GM12873 (cell line): ENCODE data around the gene FTCD.

Source experiments
- TF ChIP-seq, protein P1 (sequence below): IDR thresholded peaks from 2 replicates; pipeline ENCODE4 v1.5.1; 2012; ENCODE audit warnings: low read depth, mild to moderate bottlenecking, moderate library complexity, low read length, control low read depth; ENCODE audit not compliant: insufficient read depth; ENCODE audit errors: missing control alignments

The FTCD gene

DNA sequence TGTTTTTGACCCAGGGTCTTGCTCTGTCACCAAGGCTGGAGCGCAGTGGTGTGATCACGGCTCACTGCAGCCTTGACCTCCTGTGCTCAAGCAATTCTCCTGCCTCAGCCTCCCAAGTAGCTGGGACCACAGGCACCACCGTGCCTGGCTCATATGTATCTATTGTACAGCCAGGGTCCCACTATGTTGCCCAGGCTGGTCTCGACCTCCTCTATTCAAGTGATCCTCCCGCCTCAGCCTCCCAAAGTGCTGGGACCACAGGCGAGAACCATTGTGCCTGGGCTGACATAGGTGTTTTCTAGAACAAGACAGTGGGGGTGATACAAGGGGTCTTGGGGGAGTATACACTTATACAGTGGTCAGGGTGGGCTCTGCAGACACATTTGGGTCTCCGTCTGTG lies 17.5 kb downstream of the FTCD start:
- TF ChIP-seq, protein P1, sequence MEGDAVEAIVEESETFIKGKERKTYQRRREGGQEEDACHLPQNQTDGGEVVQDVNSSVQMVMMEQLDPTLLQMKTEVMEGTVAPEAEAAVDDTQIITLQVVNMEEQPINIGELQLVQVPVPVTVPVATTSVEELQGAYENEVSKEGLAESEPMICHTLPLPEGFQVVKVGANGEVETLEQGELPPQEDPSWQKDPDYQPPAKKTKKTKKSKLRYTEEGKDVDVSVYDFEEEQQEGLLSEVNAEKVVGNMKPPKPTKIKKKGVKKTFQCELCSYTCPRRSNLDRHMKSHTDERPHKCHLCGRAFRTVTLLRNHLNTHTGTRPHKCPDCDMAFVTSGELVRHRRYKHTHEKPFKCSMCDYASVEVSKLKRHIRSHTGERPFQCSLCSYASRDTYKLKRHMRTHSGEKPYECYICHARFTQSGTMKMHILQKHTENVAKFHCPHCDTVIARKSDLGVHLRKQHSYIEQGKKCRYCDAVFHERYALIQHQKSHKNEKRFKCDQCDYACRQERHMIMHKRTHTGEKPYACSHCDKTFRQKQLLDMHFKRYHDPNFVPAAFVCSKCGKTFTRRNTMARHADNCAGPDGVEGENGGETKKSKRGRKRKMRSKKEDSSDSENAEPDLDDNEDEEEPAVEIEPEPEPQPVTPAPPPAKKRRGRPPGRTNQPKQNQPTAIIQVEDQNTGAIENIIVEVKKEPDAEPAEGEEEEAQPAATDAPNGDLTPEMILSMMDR = no peak

DNA sequence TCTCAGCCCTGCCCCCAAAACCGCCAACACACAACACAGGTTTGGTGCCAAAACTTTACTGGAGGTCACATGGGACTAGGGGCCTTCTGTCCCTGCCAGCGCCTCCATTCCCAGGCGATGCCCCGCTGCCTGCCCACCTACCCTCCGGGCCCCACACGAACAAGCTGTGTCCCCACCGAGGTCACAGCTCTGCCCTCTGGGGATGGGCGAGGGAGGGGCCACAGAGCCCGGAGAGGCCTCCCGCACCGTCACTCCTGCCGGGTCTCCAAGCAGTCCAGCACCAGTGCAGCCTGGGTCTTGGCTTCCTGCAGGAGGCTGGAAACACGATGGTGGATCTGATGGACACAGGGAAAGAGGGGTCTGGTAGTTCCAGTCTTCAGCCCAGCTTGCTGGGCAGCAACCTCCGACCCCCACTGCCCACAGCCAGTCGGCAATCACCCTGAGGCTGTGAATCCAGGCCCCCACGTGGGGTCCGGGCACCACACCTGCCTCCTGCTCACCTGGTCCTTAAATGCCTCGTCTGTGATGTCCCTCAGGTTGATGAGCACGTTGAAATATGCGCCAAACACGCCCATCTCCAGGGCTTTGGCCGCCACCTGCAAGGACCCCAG lies 18.5 kb downstream of the FTCD start:
- TF ChIP-seq, protein P1 = no peak

DNA sequence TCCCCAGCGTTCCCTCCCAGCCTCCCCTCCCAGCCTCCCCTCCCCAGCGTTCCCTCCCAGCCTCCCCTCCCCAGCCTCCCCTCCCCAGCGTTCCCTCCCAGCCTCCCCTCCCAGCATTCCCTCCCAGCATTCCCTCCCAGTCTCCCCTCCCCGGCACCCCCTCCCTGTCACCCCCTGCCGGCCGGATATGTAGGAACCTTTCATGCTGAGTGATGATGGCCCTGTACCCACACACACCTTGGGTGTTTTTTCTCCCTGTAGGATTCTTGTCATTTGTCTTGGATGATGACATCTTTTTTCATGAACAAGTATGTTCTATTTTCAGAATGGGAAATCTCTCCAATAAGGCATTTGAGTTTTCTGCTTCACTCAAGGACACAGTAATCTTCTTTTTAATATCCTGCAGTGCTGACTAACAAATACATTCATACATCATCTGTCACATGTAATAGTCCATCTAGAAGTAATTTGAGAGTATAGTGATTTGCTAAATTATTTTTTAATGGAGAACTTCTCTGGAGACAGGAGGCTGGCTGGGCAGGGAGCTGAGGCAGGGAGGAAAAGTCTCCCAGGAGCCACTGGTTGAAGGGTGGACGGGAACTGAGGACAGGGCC lies 19.5 kb downstream of the FTCD start:
- TF ChIP-seq, protein P1 = no peak

DNA sequence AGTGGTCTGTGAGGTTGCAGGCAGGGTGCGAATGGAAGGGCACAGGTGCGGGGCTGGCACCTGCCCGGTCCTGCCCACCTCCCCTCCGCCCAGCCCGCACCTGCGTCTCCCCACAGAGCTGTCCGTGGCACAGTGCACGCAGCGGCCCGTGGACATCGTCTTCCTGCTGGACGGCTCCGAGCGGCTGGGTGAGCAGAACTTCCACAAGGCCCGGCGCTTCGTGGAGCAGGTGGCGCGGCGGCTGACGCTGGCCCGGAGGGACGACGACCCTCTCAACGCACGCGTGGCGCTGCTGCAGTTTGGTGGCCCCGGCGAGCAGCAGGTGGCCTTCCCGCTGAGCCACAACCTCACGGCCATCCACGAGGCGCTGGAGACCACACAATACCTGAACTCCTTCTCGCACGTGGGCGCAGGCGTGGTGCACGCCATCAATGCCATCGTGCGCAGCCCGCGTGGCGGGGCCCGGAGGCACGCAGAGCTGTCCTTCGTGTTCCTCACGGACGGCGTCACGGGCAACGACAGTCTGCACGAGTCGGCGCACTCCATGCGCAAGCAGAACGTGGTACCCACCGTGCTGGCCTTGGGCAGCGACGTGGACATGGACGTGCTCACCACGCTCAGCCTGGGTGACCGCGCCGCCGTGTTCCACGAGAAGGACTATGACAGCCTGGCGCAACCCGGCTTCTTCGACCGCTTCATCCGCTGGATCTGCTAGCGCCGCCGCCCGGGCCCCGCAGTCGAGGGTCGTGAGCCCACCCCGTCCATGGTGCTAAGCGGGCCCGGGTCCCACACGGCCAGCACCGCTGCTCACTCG lies 23.3 kb downstream of the FTCD start:
- TF ChIP-seq, protein P1 = no peak

DNA sequence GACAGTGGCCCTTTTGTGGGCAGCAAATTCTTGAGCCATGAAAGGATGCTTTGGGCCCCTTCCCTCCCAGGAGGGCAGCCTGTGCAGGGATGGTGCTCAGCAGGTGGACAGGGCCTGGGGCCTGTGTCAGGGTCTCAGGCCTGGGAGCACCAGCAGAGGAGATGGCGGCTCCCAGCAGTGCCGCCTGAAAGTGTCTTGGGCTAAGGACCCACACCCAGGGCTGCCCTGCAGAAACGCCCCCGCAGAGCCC lies 23.9 kb downstream of the FTCD start:
- TF ChIP-seq, protein P1 = no peak

DNA sequence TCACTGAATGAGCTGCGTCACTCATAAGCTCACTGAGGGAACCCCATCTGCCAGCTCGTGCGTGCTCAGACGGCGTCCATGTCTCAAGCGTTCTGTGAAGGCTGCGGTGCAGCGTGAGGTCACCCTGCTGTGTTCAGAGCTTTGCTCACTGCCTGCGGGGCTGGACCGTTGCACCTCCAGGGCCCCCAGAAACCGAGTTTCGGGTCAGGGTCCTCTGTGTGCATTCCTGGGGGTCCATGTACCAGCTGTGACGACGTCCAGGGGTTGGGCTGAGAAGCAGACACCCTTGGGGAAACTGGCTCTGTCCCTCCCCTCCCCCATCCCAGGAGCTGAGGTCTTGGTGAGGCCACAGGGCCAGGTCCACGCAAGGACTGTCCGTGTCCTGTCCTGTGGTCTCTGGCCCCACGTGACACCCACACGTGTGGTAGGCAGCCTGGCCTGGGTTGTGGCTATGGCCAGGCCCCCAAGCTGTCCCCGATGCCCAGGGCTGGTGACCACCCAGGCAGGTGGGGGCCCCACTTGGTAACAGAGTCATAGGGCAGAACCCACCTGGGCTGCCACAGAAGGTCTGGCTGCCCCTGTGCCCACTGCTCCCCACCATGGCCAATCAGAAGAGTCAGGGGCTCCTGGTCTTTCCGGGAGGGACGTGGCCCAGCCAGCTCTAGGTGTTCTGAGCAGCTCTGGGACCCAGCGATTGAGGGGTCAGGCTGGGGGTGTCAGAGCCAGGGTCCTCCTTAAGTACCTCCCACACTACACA lies 24.4 kb downstream of the FTCD start:
- TF ChIP-seq, protein P1 = no peak
